ENCODE measurements around the gene VWA7. TPM values are rescaled to one million over a fixed set of nuclear protein-coding genes. Genes with fewer than 3 reads are reported as not detected.

The VWA7 gene
- total RNA-seq, 1 donor from 2014 or later, result 0.54 TPM

Other genes with a start within 250 kb of the VWA7 start
- not detected in 2 replicates for gene MCCD1, start 248.4 kb downstream of the VWA7 start, total RNA-seq
- gene DDX39B, start 235.3 kb downstream of the VWA7 start, total RNA-seq, result 284 and 294 TPM in 2 replicates
- gene ATP6V1G2, start 230.7 kb downstream of the VWA7 start, total RNA-seq, result 2.6 and 3.4 TPM in 2 replicates
- 18.8 and 20.4 TPM in 2 replicates for gene NFKBIL1, start 229.7 kb downstream of the VWA7 start, total RNA-seq
- gene LTA, start 205.0 kb downstream of the VWA7 start, total RNA-seq, result not detected in 2 replicates
- 0.79 and 1.2 TPM in 2 replicates for gene TNF, start 201.8 kb downstream of the VWA7 start, total RNA-seq
- gene LTB, start 194.9 kb downstream of the VWA7 start, total RNA-seq, result 0.26 and 0.52 TPM in 2 replicates
- not detected in 2 replicates for gene LST1, start 191.1 kb downstream of the VWA7 start, total RNA-seq
- not detected in 2 replicates for gene NCR3, start 184.3 kb downstream of the VWA7 start, total RNA-seq
- not detected in 2 replicates for gene AIF1, start 162.1 kb downstream of the VWA7 start, total RNA-seq
- gene PRRC2A, start 156.6 kb downstream of the VWA7 start, total RNA-seq, result 180 and 188 TPM in 2 replicates
- 233 and 247 TPM in 2 replicates for gene BAG6, start 124.7 kb downstream of the VWA7 start, total RNA-seq
- 0.89 and 1.2 TPM in 2 replicates for gene APOM, start 121.4 kb downstream of the VWA7 start, total RNA-seq
- 14.7 and 15.5 TPM in 2 replicates for gene C6orf47, start 116.5 kb downstream of the VWA7 start, total RNA-seq
- 11.7 and 13.8 TPM in 2 replicates for gene GPANK1, start 112.3 kb downstream of the VWA7 start, total RNA-seq
- gene CSNK2B, start 111.2 kb downstream of the VWA7 start, total RNA-seq, result 200 and 208 TPM in 2 replicates
- 17.5 and 20.3 TPM in 2 replicates for gene LY6G5B, start 107.4 kb downstream of the VWA7 start, total RNA-seq
- gene LY6G5C, start 96.3 kb downstream of the VWA7 start, total RNA-seq, result 2.9 and 3.9 TPM in 2 replicates
- 34.3 and 38.3 TPM in 2 replicates for gene ABHD16A, start 74.0 kb downstream of the VWA7 start, total RNA-seq
- gene LY6G6F, start 70.5 kb downstream of the VWA7 start, total RNA-seq, result not detected in 2 replicates
- not detected in 2 replicates for gene LY6G6D, start 62.0 kb downstream of the VWA7 start, total RNA-seq
- gene LY6G6C, start 55.6 kb downstream of the VWA7 start, total RNA-seq, result 0.41 and 0.66 TPM in 2 replicates
- not detected in 2 replicates for gene MPIG6B, start 54.0 kb downstream of the VWA7 start, total RNA-seq
- gene DDAH2, start 48.0 kb downstream of the VWA7 start, total RNA-seq, result 62.5 and 72.4 TPM in 2 replicates
- gene CLIC1, start 40.8 kb downstream of the VWA7 start, total RNA-seq, result 484 and 518 TPM in 2 replicates
- 5.7 and 6.8 TPM in 2 replicates for gene MSH5, start 37.3 kb downstream of the VWA7 start, total RNA-seq
- 0.72 and 1.2 TPM in 2 replicates for gene SAPCD1, start 14.7 kb downstream of the VWA7 start, total RNA-seq
- gene VARS1, start 18.4 kb upstream of the VWA7 start, total RNA-seq, result 94.8 and 96.3 TPM in 2 replicates
- 43.8 and 44.0 TPM in 2 replicates for gene LSM2, start 29.6 kb upstream of the VWA7 start, total RNA-seq
- gene HSPA1L, start 38.0 kb upstream of the VWA7 start, total RNA-seq, result 0.98 and 1.1 TPM in 2 replicates
- gene HSPA1A, start 38.2 kb upstream of the VWA7 start, total RNA-seq, result 52.6 and 52.7 TPM in 2 replicates
- gene HSPA1B, start 50.4 kb upstream of the VWA7 start, total RNA-seq, result 64.9 and 77.2 TPM in 2 replicates
- 45.0 and 47.3 TPM in 2 replicates for gene NEU1, start 85.5 kb upstream of the VWA7 start, total RNA-seq
- 0.23 and 0.29 TPM in 2 replicates for gene SLC44A4, start 101.7 kb upstream of the VWA7 start, total RNA-seq
- 32.6 and 35.8 TPM in 2 replicates for gene EHMT2, start 120.4 kb upstream of the VWA7 start, total RNA-seq
- 3.7 and 4.6 TPM in 2 replicates for gene ZBTB12, start 124.8 kb upstream of the VWA7 start, total RNA-seq
- gene C2, start 150.4 kb upstream of the VWA7 start, total RNA-seq, result 0.20 and 0.43 TPM in 2 replicates
- 1.0 and 1.4 TPM in 2 replicates for gene CFB, start 168.8 kb upstream of the VWA7 start, total RNA-seq
- gene NELFE, start 181.6 kb upstream of the VWA7 start, total RNA-seq, result 47.7 and 48.1 TPM in 2 replicates
- gene SKIC2, start 181.8 kb upstream of the VWA7 start, total RNA-seq, result 75.3 and 79.1 TPM in 2 replicates
- gene DXO, start 194.8 kb upstream of the VWA7 start, total RNA-seq, result 12.6 and 15.6 TPM in 2 replicates
- gene C4A, start 204.7 kb upstream of the VWA7 start, total RNA-seq, result 3.8 and 4.6 TPM in 2 replicates
- gene C4B, start 237.5 kb upstream of the VWA7 start, total RNA-seq, result 3.2 and 3.7 TPM in 2 replicates